HG02840 (cell line): ENCODE measurements around the gene DELE1.

ENCODE experiments used
- ATAC-seq: cut with Tn5 transposase; IDR thresholded peaks from one replicate; pipeline ENCODE4 v1.9.1; 2021; ENCODE audit warnings: mild to moderate bottlenecking, moderate library complexity, moderate number of reproducible peaks; ENCODE audit not compliant: unreplicated experiment, low FRiP score

Gene DELE1

GRCh38 chr5:141923448-141924313, at the start of gene DELE1:
DELE1 (plus strand) TSS chr5:141923871; CDS start chr5:141923942, 71 bp downstream.
- peak; percentile 98 for ATAC-seq

- no peak for ATAC-seq
Measured at GRCh38 chr5:141873933-141874261, 49.8 kb upstream of the DELE1 start.

- no peak for ATAC-seq
Measured at GRCh38 chr5:141874262-141874964, 49.3 kb upstream of the DELE1 start.

DNA sequence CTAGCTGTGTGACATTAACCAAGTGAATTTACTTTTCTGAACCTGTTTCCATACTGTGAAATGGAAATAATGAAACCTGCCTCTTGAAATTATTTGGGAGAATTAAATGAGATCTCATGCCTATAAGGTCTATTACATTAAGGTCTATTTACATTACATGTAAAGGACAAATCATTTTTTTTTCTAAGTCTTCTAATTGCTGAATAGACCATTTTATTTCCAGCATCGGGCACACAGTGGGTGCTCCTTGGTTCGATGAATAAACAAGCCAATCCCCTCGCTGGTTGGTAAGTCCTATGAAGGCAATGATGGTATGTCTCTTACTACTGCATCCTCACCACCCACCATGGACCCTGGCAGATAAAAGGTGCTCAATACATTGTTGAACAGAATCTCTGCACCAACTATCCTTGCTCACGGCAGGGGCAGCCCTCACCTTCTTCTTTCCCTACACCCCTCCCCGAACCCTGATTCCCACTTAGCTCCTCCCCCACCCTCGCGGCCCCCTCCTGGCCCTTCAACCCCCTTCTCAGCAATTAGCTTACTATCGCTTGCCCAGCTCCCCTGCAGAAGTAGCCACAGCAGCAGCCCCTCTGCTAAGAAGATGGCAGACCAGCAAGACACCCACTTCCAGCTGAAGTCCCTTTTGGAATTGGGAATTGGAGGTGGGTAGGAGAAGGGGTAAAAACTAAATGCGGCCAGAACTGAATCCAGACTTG, 48.5 kb upstream of the DELE1 start:
- ATAC-seq, result no peak

DNA sequence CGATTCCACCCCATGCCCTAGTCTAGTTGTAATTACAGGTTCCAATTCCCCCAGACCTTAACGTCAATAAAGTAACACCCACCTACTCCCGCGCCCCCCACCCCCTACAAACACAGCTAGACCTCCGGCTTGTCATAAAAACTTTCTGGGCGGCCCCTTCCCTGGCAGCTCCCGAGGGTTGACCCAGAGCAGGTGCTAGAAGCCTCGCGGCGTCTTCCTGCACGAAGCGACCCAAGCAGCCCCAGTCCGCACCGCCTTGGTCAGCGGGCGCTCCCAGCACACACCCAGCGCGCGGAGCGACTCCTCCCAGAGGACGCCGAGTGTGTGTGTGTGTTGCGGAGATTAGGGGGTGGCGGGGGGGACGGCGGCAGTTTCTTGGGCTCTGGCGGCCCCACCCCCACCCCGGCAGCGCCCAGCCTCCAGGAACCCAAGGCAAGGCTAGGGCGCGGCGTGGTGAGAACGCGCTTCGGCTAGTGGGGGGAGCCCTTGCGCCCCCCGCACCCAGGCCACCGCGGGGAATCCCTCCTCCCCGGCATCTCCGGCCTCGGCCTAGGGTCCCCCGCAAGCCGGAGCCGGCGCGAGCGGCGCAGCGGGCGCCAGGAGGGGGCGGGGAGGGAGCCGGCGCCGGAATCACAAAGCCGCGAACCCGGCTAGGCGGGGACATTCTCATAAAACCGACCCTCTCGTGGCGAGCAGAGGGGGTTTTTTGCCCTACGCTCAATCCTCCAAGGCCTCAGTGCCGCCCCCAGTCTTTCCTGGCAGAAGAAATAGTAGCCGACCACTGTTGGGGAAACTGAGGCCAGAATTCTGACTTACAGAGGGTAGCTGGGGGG, 47.7 kb upstream of the DELE1 start:
- no peak for ATAC-seq

- no peak for ATAC-seq
Measured at GRCh38 chr5:141876628-141877355, 46.9 kb upstream of the DELE1 start.

DNA sequence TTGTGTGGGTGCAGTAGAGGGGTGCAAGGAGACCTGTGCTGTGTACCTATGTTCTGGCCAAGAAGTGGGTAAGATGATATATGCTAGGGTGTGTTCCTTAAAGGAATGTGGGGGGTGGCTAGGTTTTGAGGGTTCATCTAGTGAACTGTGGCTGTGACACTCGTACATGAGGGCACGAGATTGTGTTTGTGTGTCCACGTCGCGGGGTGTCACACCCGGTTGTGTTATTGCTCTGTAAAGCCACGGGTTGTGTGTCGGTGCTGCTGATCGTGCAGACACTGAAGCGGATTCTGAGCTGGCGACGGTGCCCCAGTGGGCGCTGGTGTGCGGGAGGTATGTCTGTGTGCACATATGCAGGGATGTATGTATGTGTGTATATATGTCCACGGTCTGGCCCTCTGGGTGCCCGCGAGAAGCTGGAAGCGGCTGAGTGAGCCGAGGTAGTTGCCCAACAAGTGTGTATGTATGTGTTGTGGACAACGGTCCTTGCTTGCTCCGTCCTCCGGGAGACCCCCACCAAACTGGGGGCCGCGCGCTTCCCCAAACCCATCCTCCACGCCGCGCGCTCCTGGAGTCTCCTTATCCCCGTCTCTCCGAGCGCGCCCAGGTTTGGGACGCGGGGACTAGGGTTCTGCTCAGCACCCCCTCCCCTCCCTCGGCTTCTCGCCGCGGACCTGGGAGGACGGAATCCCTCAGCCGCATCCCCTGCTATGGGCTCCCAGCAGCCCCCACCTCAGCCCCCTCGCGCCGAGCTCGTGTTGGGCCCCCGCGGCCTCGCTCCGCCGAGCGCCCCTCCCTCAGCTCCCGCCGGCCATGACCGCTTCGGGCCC, 46.1 kb upstream of the DELE1 start:
- no peak for ATAC-seq

DNA sequence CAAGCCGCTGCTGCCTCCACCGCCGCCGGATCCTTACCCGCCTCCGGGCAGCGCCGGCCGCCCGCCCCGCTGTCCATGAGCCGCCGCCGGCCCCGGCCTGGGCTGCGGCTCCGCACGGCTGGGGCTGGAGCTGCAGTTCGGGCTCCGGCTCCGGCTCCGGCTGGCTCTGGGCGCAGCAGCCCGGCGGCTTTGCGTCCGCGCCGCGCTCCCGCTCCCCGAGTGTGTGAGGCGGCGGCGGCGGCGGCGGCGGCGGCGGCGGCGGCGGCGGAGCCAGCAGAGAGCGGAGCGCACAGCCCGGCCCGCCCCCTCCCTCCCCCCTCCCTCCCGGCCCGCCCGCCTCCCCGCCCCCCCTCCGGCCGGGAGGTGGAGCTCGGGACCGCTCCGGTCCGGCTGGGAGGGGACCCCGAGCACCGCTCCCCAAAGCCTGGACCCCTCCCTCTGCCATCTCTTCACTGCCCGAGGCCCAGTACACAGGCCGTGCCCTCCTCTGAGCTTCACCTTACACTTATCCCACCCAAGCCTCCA, 45.4 kb upstream of the DELE1 start, which contains the start of gene PCDH1:
Gene PCDH1 (minus strand): TSS at position 225 of the 525 bp plus-strand sequence. CDS start 148 bp downstream, at position 77.
- no peak for ATAC-seq

DNA sequence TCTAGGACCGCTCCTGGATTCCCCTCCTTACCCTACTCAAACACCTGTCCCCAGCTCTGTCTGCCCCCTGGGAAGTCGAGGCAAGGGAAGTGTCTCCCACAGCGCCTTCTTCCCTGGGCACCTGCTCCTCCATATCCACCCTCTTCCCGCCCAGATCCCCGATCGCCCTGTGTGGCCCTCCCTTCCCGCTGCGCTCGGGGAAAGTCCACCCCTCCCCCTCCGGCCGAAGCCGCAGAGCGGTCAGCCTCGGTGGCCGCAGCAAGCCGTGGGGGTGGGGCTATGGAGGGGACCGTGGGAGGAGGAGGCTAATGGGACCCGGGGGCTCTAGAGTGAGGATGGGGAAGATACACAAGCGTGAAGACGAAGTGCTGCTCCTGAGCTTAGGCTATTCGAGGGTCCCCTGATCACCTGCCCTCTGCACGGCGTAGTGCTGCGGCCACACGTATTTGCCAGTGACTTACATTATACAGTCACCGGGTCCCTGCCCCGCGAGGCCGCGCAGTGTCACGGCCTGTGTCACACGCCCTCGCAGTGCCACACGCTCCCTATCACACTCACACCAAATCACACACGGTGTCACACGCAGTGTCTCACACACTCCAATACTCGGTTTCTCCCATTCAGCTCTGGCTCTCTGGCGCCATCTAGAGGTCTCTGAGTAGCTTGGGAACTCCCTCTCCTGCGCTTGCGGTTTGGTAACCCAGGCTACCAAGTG, 44.8 kb upstream of the DELE1 start:
- peak; percentile 89 for ATAC-seq

DNA sequence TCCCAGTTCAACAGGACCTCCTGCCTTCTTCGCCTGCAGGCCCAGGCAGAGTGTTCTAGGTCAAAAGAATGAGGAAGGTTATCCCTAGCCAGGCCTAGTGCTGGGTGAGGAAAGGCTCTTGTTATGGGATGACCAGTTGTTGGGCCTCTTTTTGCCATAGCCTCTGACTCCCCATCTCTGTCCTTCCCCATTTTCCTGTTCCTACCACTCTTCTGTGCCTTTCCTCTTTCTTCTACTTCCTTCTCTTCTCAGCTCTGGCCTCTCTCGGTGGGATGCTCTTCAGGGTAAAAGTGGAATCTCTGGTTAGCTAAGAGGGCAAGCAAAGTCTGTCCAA, 44.3 kb upstream of the DELE1 start:
- ATAC-seq, result no peak

DNA sequence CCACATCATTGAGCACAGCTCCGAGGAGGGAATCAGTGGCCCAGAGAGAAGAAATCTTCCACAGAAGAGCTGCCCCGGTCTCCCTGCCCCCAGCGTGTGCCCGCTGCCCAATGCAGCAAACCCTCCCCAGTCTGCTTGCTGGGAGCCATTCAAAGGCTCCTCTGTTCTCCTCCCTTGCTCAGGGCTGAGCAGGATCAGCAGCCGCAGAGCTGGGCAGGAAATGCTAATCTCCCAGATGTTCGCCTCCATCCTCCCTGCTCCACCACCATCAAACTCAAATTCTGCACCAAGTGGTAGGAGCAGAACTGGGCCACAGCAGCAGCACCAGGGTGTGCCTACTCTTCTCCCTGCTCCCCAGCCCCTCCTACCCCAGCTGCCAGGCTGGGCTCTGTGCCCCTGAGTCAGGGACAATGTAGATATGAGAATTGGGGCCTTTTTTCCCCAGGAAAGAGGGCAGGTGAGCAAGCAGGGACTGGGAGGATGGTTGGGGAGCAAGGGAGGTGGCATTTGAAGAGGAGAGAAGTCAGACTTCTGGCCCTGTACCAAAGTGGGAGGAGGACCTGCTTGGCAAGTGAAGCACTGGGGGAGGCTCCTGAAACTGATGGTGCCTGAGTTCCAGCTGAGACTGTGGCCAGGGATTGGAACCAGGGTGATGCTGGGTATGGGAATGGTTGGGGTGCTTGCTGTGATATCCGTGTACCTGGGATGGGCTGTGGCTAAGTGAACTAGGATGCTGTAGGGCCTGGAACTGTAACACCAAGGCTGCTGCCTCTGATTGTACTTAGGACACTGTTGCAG, 43.5 kb upstream of the DELE1 start:
- ATAC-seq, result no peak

DNA sequence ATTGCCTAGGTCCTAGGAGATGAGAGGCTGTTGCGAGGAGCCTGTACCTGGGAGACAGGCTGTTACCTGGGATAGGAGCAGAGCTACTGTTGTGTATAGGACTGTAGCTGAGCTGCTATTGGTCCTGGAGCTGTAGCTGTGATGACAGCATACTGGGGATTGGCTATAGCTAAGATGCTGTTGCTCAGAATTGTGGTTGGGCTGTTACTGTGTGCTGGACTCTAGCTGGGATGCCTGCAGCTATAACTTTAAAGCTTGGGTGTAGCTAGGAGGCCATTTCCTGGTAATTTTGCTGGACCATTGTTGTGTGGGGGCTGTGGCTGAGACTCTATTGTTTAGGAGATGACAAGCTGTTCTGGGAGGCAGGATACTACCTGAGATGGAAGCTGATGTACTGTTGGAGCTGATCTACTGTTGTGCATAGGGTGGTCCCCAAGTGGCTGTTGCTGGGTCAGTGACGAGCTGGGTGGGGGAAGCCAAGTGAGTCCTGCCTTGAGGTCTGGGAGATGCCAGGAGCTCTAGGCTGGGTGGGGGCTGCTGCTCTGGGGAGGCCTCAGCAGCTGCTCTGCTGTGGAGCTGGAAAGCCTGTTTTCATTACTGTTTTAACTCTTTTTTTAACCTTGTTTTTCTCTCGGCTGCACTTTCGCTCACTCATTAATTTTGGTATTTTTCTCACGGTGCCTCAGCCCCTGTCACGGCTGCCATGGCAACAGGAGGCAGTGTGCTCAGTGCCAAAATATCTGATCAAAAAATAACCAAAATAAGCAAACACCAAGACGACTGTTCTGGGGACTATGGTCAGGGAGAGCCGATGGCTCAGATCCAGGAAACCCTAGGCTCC, 42.5 kb upstream of the DELE1 start:
- no peak for ATAC-seq

- no peak for ATAC-seq
Measured at GRCh38 chr5:141881886-141882285, 41.8 kb upstream of the DELE1 start.

DNA sequence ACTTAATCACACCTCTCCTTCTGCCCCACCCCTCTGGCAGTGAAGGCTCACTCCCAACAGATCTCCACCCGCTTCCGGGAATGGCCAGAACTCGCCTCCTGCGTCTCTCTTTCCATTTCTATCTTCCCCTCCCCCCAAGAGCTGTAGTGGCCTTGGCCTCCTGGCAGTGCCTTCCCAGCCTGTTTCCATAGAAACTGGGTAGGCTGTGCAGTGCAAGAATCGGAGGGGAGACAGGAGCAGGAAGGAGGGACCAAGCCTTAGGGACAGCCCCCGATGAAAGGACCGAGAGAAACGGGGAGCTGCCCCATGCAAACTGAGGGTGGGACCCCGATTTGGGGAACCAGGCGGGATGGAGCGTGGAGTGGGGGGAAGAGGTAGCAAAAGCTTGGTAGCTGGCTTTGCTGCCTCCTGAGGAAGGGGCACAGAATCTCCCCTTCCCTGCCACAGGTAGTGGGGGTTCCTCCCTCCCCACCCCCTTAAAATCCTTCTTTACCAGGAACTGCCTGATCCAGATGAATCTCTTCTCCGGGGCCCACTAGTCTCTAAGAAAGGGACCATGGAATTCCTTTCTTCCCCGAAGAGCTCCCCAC, 41.0 kb upstream of the DELE1 start:
- no peak for ATAC-seq

- ATAC-seq, result no peak
Measured at GRCh38 chr5:141883184-141883891, 40.3 kb upstream of the DELE1 start.
